Epithelial cell of proximal tubule (primary cell): ENCODE data around the gene MINDY4. TPM values are rescaled to one million over a fixed set of nuclear protein-coding genes. Genes with fewer than 3 reads are reported as not detected.
"Not testable (repeated sequence)": the region's sequence is repeated elsewhere in the genome, so short reads cannot be mapped to it uniquely, and the experiment has no call there.

Experiments
- DNase-seq: peaks from one replicate; pipeline ENCODE4 v3.0.0-alpha.2; 2011; ENCODE audit warnings: low read depth
- H3K4me3 ChIP-seq: 2 replicates; pipeline ENCODE4 v1.5.1; 2011; ENCODE audit warnings: low read depth, mild to moderate bottlenecking, low read length
- CTCF ChIP-seq: conservative IDR thresholded peaks from 2 replicates; pipeline ENCODE4 v1.5.1; 2012; ENCODE audit warnings: low read depth, mild to moderate bottlenecking, low read length
- total RNA-seq: library from RNA; depleted of rRNA; stranded (reverse); fragments of >200 nt; gene quantifications from 2 replicates; pipeline ENCODE4 v1.2.3, GENCODE V29; 2015

Gene MINDY4
- total RNA-seq, 1 donor from 2014 or later = 5.2 TPM

DNA sequence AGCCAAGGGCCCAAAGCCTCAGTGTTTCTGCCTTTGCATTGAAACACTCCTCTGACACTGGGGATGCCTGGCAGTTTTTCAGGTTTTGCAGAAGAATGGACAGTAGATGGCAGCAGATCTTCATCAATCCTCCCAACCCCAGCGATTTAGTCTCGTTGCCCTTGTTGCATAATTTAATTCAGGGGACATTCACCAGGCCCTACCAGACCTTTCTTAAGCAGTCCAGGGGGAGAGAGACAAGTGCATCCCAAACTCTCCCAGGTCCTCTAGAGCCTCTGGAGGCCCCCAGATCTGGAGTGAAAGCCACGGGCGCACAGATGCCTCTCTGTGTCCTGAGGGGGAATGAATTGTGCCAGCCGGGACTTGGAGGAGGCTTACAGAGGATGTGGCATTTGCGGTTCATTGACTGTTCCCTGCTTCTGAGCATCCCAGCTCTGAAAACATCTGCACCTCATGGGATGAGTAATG is 29.6 kb downstream of the MINDY4 start:
- peak; percentile 81 for TF ChIP-seq CTCF
- DNase-seq = no peak
- no peak overlapping the region for H3K4me3 ChIP-seq

DNA sequence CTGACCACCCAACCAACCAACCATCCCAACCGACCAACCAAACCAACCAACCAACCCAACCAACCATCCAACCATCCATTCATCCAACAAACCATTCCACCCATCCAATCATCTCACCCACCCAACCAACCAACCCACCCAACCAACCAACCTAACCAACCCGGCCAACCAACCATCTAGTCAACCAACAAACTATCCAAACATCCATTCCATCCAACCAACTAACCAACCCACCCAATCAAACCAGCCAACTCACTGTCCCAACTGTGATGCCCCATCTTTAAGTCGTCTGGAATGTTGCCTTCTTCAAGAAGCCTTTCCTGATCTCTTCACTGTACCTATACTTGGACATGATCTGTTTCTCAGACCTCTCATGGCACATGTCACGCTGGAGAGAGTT is 31.6 kb downstream of the MINDY4 start:
- no peak overlapping the region for H3K4me3 ChIP-seq

GRCh38 chr7:30804078-30804661 is 33.0 kb downstream of the MINDY4 start:
- no peak for DNase-seq
- TF ChIP-seq CTCF = no peak
- no peak overlapping the region for H3K4me3 ChIP-seq

More for the DNA sequence above, 31.6 kb downstream of the MINDY4 start:
- no peak for DNase-seq
- TF ChIP-seq CTCF = no peak

- TF ChIP-seq CTCF = no peak
- DNase-seq = no peak
- no peak overlapping the region for H3K4me3 ChIP-seq
These were observed 34.0 kb downstream of the MINDY4 start for GRCh38 chr7:30805081-30805691.

GRCh38 chr7:30805931-30806330 is 34.7 kb downstream of the MINDY4 start:
- no peak for DNase-seq
- no peak overlapping the region for H3K4me3 ChIP-seq
- no peak for TF ChIP-seq CTCF

- H3K4me3 ChIP-seq, DNase-seq: not testable (repeated sequence)
These were observed 36.3 kb downstream of the MINDY4 start for GRCh38 chr7:30807477-30807876.

- DNase-seq, H3K4me3 ChIP-seq: not testable (repeated sequence)
These were observed 36.7 kb downstream of the MINDY4 start for GRCh38 chr7:30807941-30808340.

GRCh38 chr7:30810986-30811385 is 39.8 kb downstream of the MINDY4 start:
- H3K4me3 ChIP-seq = no peak overlapping the region
- no peak for DNase-seq
- TF ChIP-seq CTCF = no peak
